Ascending aorta (tissue), 2 donors: ENCODE results near the gene PDE6D. TPM values are rescaled to one million over a fixed set of nuclear protein-coding genes. Genes with fewer than 3 reads are reported as not detected.
A peak's percentile ranks its signal among the peaks of the same experiment; 100 is the strongest.

Experiments used
- DNase-seq, 2 donors: peaks; one replicate each; pipeline ENCODE4 v3.0.0-alpha.2; 2019; ENCODE audit warnings: low spot score in 2 of 2
- H3K27ac ChIP-seq, 2 donors: fragments of 200-600 bp; sonication (generic); one replicate each; pipeline ENCODE4 v1.5.1; 2016 to 2017; ENCODE audit warnings: mild to moderate bottlenecking in 1 of 2
- H3K27me3 ChIP-seq: fragments of 200-600 bp; sonication (generic); one replicate; pipeline ENCODE4 v1.5.1; 2017
- H3K36me3 ChIP-seq, 2 donors: fragments of 200-600 bp; sonication (generic); one replicate each; pipeline ENCODE4 v1.5.1; 2016
- H3K4me1 ChIP-seq, 2 donors: fragments of 200-600 bp; sonication (generic); one replicate each; pipeline ENCODE4 v1.5.1; 2016 to 2017; ENCODE audit warnings: mild to moderate bottlenecking in 1 of 2
- H3K4me3 ChIP-seq, 2 donors: fragments of 200-600 bp; sonication (generic); one replicate each; pipeline ENCODE4 v1.5.1; 2016 to 2017; ENCODE audit warnings: mild to moderate bottlenecking in 1 of 2
- H3K9me3 ChIP-seq, 2 donors: fragments of 200-600 bp; sonication (generic); one replicate each; pipeline ENCODE4 v1.5.1; 2016
- CTCF ChIP-seq, 3 experiments: fragments of 200-600 bp in 2 of 3; fragments of 450-650 bp in 1 of 3; sonication (generic) in 2 of 3; IDR thresholded peaks; one replicate each; pipeline ENCODE4 v1.5.1; 2016 to 2019; ENCODE audit warnings: antibody characterized with exemption in 3 of 3, mild to moderate bottlenecking in 1 of 3, moderate library complexity in 1 of 3
- intact Hi-C: fragments of 100-400 bp; cut with DNase I; formaldehyde crosslinking; loops from one replicate; pipeline ENCODE4 v1.15.1; 2023
- total RNA-seq: library from RNA; depleted of rRNA; stranded (reverse); fragments of >200 nt; gene quantifications from one replicate; pipeline ENCODE4 v1.1.0, GENCODE V29; 2016

PDE6D gene
- total RNA-seq, 1 donor from 2014 or later: 34.1 TPM

GRCh38 chr2:231718799-231719198 lies 62.3 kb downstream of the PDE6D start:
- intact Hi-C loops: no loop called here
- DNase-seq: no peak

DNA sequence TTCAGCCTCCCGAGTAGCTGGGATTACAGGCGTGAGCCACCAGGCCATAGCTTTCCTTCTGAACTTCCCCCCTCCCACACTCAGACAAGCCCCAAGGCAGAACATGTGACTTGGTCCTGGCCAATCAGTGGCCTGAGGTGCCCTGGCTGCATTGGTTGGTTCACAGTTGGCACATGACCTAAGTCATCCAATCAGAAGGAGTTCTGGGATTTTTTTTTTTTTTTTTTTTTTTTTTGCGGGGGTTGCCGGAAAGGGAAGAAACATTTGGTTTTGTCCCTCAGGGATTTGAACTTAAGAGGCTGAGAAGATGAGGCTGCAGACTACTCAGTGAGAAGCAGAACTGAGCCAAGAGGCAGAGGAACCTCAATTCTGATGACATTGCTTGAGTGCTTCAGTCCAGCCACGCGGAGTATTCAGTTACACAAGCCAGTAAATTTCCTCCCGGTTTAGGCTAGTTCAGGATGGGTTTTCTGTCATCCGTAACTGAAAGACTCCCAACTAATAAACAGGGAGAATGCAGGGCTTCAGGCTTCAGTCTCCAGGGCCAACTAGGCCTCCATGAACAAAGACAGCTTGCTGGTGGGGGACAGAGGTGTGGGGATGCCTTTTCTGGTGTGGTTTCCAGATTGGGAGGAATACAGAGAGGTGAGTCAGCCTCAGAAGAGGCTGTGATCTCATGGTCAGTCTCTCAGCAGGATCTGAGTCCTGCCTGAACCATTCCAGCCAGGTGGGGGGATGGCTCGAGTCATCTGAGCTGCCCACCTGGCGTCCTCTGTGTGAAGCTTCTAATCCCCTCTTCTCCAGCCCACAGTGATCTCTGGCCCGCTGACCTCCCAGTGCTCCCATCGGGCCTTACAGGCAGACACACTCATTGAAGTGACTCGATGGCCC lies 63.6 kb downstream of the PDE6D start:
- Histone ChIP-seq H3K4me3 (peak overlapping the region in 1 of 2 donors; percentile 13), H3K36me3 (peaks cover 1 to 2% of the 10 kb centered on the region in 2 donors), H3K9me3 (no peaks in the 10 kb centered on the region), H3K4me1 (peaks cover 13 to 19% of the 10 kb centered on the region in 2 donors), H3K27ac (peak overlapping the region; percentile 71 to 83), H3K27me3 (no peaks in the 10 kb centered on the region)
- no peak for TF ChIP-seq CTCF (IDR thresholded peaks at IDR 0.05)
- intact Hi-C loops: no loop called here
- no peak for DNase-seq

More at GRCh38 chr2:231718799-231719198, 62.3 kb downstream of the PDE6D start:
- TF ChIP-seq CTCF (IDR thresholded peaks at IDR 0.05): no peak
- Histone ChIP-seq H3K27me3 (no peaks in the 10 kb centered on the region), H3K9me3 (no peaks in the 10 kb centered on the region), H3K4me1 (peaks cover 8 to 15% of the 10 kb centered on the region in 2 donors), H3K27ac (no peak overlapping the region), H3K4me3 (no peak overlapping the region), H3K36me3 (no peaks in the 10 kb centered on the region)

DNA sequence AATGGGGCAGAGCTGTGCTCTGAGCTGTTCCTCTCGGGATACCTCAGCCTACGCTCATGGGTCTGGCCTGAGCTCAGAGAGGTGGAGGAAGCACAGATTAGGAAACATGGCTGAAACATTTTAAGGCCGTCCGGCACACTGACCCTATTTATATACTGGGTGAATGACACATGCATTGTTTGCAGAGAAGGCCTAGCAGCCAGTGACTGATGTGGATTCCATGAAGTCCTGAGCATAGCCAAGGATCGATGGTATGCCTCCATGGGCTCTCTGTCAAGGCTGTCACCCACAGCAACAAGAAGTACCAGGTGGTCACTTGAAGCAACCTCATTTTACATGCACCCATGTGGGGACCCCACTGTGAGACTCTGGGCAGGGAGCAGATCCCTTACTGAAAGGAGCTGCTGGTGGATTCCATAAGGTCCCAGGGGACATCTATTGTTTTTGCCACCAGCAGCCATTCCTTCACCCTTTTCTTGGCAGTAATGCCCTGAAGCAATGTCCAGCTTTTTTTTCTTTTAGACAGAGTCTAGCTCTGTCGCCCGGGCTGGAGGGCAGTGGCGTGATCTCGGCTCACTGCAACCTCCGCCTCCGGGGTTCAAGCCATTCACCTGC lies 64.3 kb downstream of the PDE6D start:
- peak in 1 of 2 donors; percentile 82 for DNase-seq
- H3K9me3 ChIP-seq: no peaks in the 10 kb centered on the region
- intact Hi-C loops: no loop called here
- peak overlapping the region; percentile 71 to 83 for H3K27ac ChIP-seq
- TF ChIP-seq CTCF (IDR thresholded peaks at IDR 0.05): no peak
- H3K4me1 ChIP-seq: peaks cover 14 to 26% of the 10 kb centered on the region in 2 donors
- H3K36me3 ChIP-seq: peaks cover 9% of the 10 kb centered on the region in 2 donors
- peak overlapping the region in 1 of 2 donors; percentile 13 for H3K4me3 ChIP-seq
- no peaks in the 10 kb centered on the region for H3K27me3 ChIP-seq

DNA sequence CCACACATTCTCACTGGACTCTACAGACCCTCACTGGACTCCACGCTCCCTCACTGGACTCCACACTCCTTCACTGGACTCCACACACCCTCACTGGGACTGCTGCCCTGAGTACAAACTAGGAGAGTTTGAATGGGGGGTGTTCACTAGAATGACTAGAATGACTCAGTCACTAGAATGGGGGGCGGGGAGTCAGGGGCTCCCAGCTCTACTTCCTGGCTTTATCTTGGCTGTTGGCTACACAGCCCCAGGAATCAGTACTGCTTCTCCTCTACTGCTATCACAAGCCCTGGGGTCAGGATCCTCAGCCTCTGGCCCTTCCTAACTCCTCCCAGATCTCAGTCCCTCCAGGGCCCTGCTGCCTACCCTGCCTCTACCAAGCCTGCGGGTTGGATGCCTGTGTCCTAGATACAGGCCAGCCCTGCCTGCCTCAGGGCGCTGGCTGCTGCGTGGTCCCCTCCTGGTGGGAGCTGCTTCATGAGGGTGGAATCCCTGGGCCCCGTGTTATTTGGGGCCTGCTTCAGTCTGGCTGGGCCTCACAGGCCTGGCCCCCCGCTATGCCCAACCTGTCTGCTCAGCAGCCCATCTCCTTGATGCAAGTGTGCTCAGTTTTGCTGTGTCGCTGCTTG lies 65.0 kb downstream of the PDE6D start:
- intact Hi-C loops: loop anchor here (1.0 kb wide), 1 partner anchor 39 kb away; no protein-coding TSS in a partner anchor

More for the DNA sequence above, 65.0 kb downstream of the PDE6D start:
- Histone ChIP-seq H3K27ac (peak overlapping the region; percentile 71 to 83), H3K4me3 (no peak overlapping the region), H3K27me3 (no peaks in the 10 kb centered on the region), H3K36me3 (peaks cover 11 to 16% of the 10 kb centered on the region in 2 donors), H3K4me1 (peaks cover 20 to 33% of the 10 kb centered on the region in 2 donors), H3K9me3 (no peaks in the 10 kb centered on the region)
- no peak for TF ChIP-seq CTCF (IDR thresholded peaks at IDR 0.05)
- no peak for DNase-seq
